IMR-90 (cell line): ENCODE measurements around the gene TMEM74B. TPM values are rescaled to one million over a fixed set of nuclear protein-coding genes. Genes with fewer than 3 reads are reported as not detected.

Experiments used
- ATAC-seq: fragments of 200-7000 bp; cut with Tn5 transposase; 2 replicates; pipeline ENCODE4 v1.9.1; 2020; ENCODE audit warnings: low read depth, mild to moderate bottlenecking, moderate library complexity
- BruUV-seq: library from RNA; stranded (reverse); fragments of 400-500 nt; replicated peaks from 2 replicates; lab custom pipeline; 2021; lab: Mats Ljungman, UMichigan
- CTCF ChIA-PET: fragments of 300-600 bp; formaldehyde crosslinking; extraction: SDS; loops from one replicate; lab custom pipeline; 2021; ENCODE audit warnings: antibody characterized with exemption; lab: Yijun Ruan, JAX
- POLR2A ChIA-PET: fragments of 300-600 bp; sonication (Branson Sonifier 250); formaldehyde crosslinking; loops from one replicate; lab custom pipeline; 2022; ENCODE audit warnings: antibody characterized with exemption; ENCODE audit not compliant: unreplicated experiment; lab: Charles Lee
- DNase-seq: peaks from one replicate; pipeline ENCODE4 v3.0.0; 2013
- H2AFZ ChIP-seq: replicated peaks from 2 replicates; pipeline ENCODE3; 2013; ENCODE audit warnings: low read length, mild to moderate bottlenecking; ENCODE audit not compliant: poor library complexity
- H2AK5ac ChIP-seq: 2 replicates; pipeline ENCODE4 v1.6.1; 2013; ENCODE audit warnings: low read depth, low read length, inconsistent platforms
- H2AK9ac ChIP-seq: replicated peaks from 2 replicates; pipeline ENCODE3; 2013; ENCODE audit warnings: mild to moderate bottlenecking, low read depth, low read length, moderate library complexity; ENCODE audit not compliant: poor library complexity
- H2BK120ac ChIP-seq: 2 replicates; pipeline ENCODE4 v1.6.1; 2013; ENCODE audit warnings: low read depth, low read length, inconsistent platforms
- H2BK15ac ChIP-seq: 3 replicates; pipeline ENCODE4 v1.6.1; 2013; ENCODE audit warnings: low read depth, low read length, inconsistent platforms
- H2BK20ac ChIP-seq: 2 replicates; pipeline ENCODE4 v1.6.1; 2013; ENCODE audit warnings: low read depth, mild to moderate bottlenecking, inconsistent platforms, low read length, moderate library complexity
- H2BK5ac ChIP-seq: 2 replicates; pipeline ENCODE4 v1.6.1; 2013; ENCODE audit warnings: mild to moderate bottlenecking, low read depth, low read length, inconsistent platforms; ENCODE audit not compliant: poor library complexity, severe bottlenecking
- H3K14ac ChIP-seq: replicated peaks from 2 replicates; pipeline ENCODE4 v1.6.1; 2013; ENCODE audit warnings: low read depth, low read length, inconsistent platforms
- H3K18ac ChIP-seq: 2 replicates; pipeline ENCODE4 v1.6.1; 2013; ENCODE audit warnings: low read depth, low read length, control low read depth
- H3K23ac ChIP-seq: 2 replicates; pipeline ENCODE4 v1.6.1; 2013; ENCODE audit warnings: low read depth, low read length, inconsistent platforms
- H3K27ac ChIP-seq: 2 replicates; pipeline ENCODE4 v1.5.1; 2013; ENCODE audit warnings: mild to moderate bottlenecking, control low read depth, low read length; ENCODE audit not compliant: insufficient read depth
- H3K27me3 ChIP-seq: 2 replicates; pipeline ENCODE4 v1.6.1; 2013; ENCODE audit warnings: low read length; ENCODE audit not compliant: control insufficient read depth, insufficient read depth
- H3K36me3 ChIP-seq: 2 replicates; pipeline ENCODE4 v1.6.1; 2013; ENCODE audit warnings: low read length, mixed read lengths; ENCODE audit not compliant: control insufficient read depth, insufficient read depth
- H3K4ac ChIP-seq: 2 replicates; pipeline ENCODE4 v1.6.1; 2013; ENCODE audit warnings: low read depth, low read length, inconsistent platforms
- H3K4me1 ChIP-seq: 2 replicates; pipeline ENCODE4 v1.6.1; 2013; ENCODE audit warnings: low read length, mixed read lengths; ENCODE audit not compliant: control insufficient read depth, insufficient read depth
- H3K4me2 ChIP-seq: 2 replicates; pipeline ENCODE4 v1.6.1; 2013; ENCODE audit warnings: low read depth, mild to moderate bottlenecking, control low read depth, low read length, moderate library complexity
- H3K4me3 ChIP-seq: 2 replicates; pipeline ENCODE4 v1.5.1; 2013; ENCODE audit warnings: low read depth, mild to moderate bottlenecking, control low read depth, low read length, moderate library complexity; ENCODE audit not compliant: insufficient read depth
- H3K56ac ChIP-seq: 2 replicates; pipeline ENCODE4 v1.6.1; 2013; ENCODE audit warnings: low read length, inconsistent platforms; ENCODE audit not compliant: insufficient read depth; ENCODE audit errors: extremely low read depth
- H3K79me1 ChIP-seq, 2 experiments: 2 replicates each; pipeline ENCODE4 v1.6.1; 2013; ENCODE audit warnings: low read length in 2 of 2, inconsistent platforms in 1 of 2, low read depth in 1 of 2
- H3K9ac ChIP-seq: 2 replicates; pipeline ENCODE4 v1.6.1; 2013; ENCODE audit warnings: low read depth, low read length, control low read depth
- H3K9me1 ChIP-seq: 2 replicates; pipeline ENCODE4 v1.6.1; 2013; ENCODE audit warnings: low read length, inconsistent platforms; ENCODE audit not compliant: insufficient read depth
- H3K9me3 ChIP-seq: 2 replicates; pipeline ENCODE4 v1.6.1; 2013; ENCODE audit warnings: low read length; ENCODE audit not compliant: control insufficient read depth, insufficient read depth
- H4K20me1 ChIP-seq: 2 replicates; pipeline ENCODE4 v1.6.1; 2013; ENCODE audit warnings: low read length, inconsistent platforms; ENCODE audit not compliant: insufficient read depth
- H4K5ac ChIP-seq: 2 replicates; pipeline ENCODE4 v1.6.1; 2013; ENCODE audit warnings: mild to moderate bottlenecking, low read depth, low read length, control low read depth
- H4K8ac ChIP-seq, 2 experiments: 2 replicates each; pipeline ENCODE4 v1.6.1; 2013; ENCODE audit warnings: low read depth in 2 of 2, low read length in 2 of 2, control low read depth in 1 of 2, inconsistent platforms in 1 of 2
- H4K91ac ChIP-seq: 2 replicates; pipeline ENCODE4 v1.6.1; 2013; ENCODE audit warnings: low read depth, low read length, inconsistent platforms; ENCODE audit not compliant: insufficient read depth
- BHLHE40 ChIP-seq: fragments of 150-350 bp; IDR thresholded peaks from 2 replicates; pipeline ENCODE4 v1.6.1; 2016; ENCODE audit warnings: mild to moderate bottlenecking, low read depth, low read length
- CEBPB ChIP-seq: IDR thresholded peaks from 2 replicates; pipeline ENCODE4 v1.6.1; 2012; ENCODE audit warnings: low read depth, low read length, improper control_type of control experiment
- CHD1 ChIP-seq: IDR thresholded peaks from 2 replicates; pipeline ENCODE4 v1.6.1; 2012; ENCODE audit warnings: low read depth, low read length, improper control_type of control experiment
- ELK1 ChIP-seq: fragments of 150-350 bp; IDR thresholded peaks from 2 replicates; pipeline ENCODE4 v1.6.1; 2016; ENCODE audit warnings: low read depth, mild to moderate bottlenecking, low read length, moderate library complexity, borderline replicate concordance
- FOS ChIP-seq: fragments of 150-350 bp; IDR thresholded peaks from 2 replicates; pipeline ENCODE4 v1.6.1; 2016; ENCODE audit warnings: low read depth, low read length
- MAFK ChIP-seq: IDR thresholded peaks from 2 replicates; pipeline ENCODE4 v1.6.1; 2012; ENCODE audit warnings: low read depth, low read length, improper control_type of control experiment
- MAZ ChIP-seq: IDR thresholded peaks from 2 replicates; pipeline ENCODE4 v1.6.1; 2012; ENCODE audit warnings: low read depth, mild to moderate bottlenecking, low read length, improper control_type of control experiment, moderate library complexity, borderline replicate concordance
- MXI1 ChIP-seq: IDR thresholded peaks from 2 replicates; pipeline ENCODE4 v1.6.1; 2012; ENCODE audit warnings: low read depth, mild to moderate bottlenecking, low read length, moderate library complexity, borderline replicate concordance
- NFE2L2 ChIP-seq: fragments of 150-350 bp; IDR thresholded peaks from 2 replicates; pipeline ENCODE4 v1.6.1; 2016; ENCODE audit warnings: low read depth, mild to moderate bottlenecking, low read length
- POLR2A ChIP-seq: IDR thresholded peaks from 2 replicates; pipeline ENCODE4 v1.6.1; 2012; ENCODE audit warnings: mild to moderate bottlenecking, low read depth, low read length
- RAD21 ChIP-seq: IDR thresholded peaks from 2 replicates; pipeline ENCODE4 v1.6.1; 2012; ENCODE audit warnings: low read length, improper control_type of control experiment
- RCOR1 ChIP-seq: IDR thresholded peaks from 2 replicates; pipeline ENCODE4 v1.6.1; 2012; ENCODE audit warnings: mild to moderate bottlenecking, low read length, improper control_type of control experiment; ENCODE audit not compliant: insufficient replicate concordance
- RFX5 ChIP-seq: IDR thresholded peaks from 2 replicates; pipeline ENCODE4 v1.8.0; 2012; ENCODE audit warnings: low read depth, mild to moderate bottlenecking, low read length, moderate library complexity
- SMC3 ChIP-seq: fragments of 150-350 bp; IDR thresholded peaks from 2 replicates; pipeline ENCODE4 v1.6.1; 2016; ENCODE audit warnings: low read depth, mild to moderate bottlenecking, antibody characterized with exemption, low read length, moderate library complexity
- USF2 ChIP-seq: fragments of 150-350 bp; IDR thresholded peaks from 2 replicates; pipeline ENCODE4 v1.6.1; 2017; ENCODE audit warnings: mild to moderate bottlenecking, antibody characterized with exemption, low read length, low read depth
- WGBS, 2 experiments: methylation state at CpG; one replicate each; pipeline versions ENCODE4 v1.1.5 to v1.1.7; 2013; ENCODE audit warnings: missing lambda C conversion rate in 2 of 2; ENCODE audit not compliant: insufficient read length in 1 of 2; ENCODE audit errors: extremely low coverage in 2 of 2; 5-methylcytosine and 5-hydroxymethylcytosine counted together
- dilution Hi-C: fragments of 300-500 bp; cut with HindIII; formaldehyde crosslinking; loops from one replicate; pipeline ENCODE4 v1.14.3; 2018; ENCODE audit warnings: low sequenced_read_pairs; ENCODE audit not compliant: unreplicated experiment
- in situ Hi-C: fragments of 300-500 bp; cut with MboI; formaldehyde crosslinking; loops from 3 replicates; pipeline ENCODE4 v1.14.3; 2019; ENCODE audit warnings: low sequenced_read_pairs, inconsistent platforms, mixed read lengths
- intact Hi-C: fragments of 100-400 bp; cut with micrococcal nuclease; formaldehyde crosslinking; loops from 2 replicates; pipeline ENCODE4 v1.10.0; 2022
- polyA plus RNA-seq, 3 experiments: library from polyadenylated mRNA; depleted of rRNA; stranded (reverse); fragments of >200 nt; gene quantifications; 2 replicates each; pipeline ENCODE4 v1.2.3, GENCODE V29; 2012; ENCODE audit warnings: low replicate concordance in 1 of 3
- total RNA-seq: library from RNA; depleted of rRNA; stranded (reverse); fragments of >200 nt; gene quantifications from 2 replicates; pipeline ENCODE4 v1.2.3, GENCODE V29; 2012
- TF ChIP-seq, protein P1 (sequence below): conservative IDR thresholded peaks from 2 replicates; pipeline ENCODE4 v1.5.1; 2012; ENCODE audit warnings: mild to moderate bottlenecking, low read depth, low read length, improper control_type of control experiment

The TMEM74B gene
- total and polyA plus RNA-seq, 2 of the 4 experiments (the other 2 are of a cell fraction): 0.03 TPM; not detected in 1

DNA sequence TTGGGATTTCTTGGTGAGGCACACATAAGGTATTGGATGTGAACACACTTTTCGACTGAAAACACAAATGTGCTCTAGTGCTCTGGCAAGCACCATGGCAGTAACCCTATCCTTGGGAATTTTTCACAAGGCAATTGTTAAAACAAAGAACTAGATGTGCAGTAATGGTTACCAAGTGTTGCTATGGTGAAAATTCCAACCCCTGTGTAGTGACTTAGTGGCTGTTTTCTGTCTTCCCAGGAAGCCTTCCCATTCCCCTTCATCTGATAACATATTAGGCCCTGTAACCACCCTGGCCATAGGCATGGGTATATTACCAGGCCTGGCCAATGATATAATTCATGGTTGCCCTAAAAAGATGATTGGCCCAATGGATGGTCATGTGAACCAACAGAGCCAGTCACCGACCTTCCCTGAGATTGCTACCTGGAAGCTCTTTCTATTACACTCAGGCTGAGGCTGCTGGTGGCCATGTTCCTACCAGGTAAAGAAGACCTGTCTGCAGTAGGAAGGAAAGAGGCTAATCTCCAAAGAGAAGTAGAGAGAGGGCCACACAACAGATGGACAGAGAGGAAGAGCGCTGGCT, 22.6 kb upstream of the TMEM74B start:
- Histone ChIP-seq H3K56ac (no peak overlapping the region), H3K79me1 (no peaks in the 10 kb centered on the region), H2AFZ (no peak overlapping the region), H3K23ac (no peak overlapping the region), H2AK9ac (no peak overlapping the region), H3K9ac (no peak overlapping the region), H3K27me3 (peaks cover 52% of the 10 kb centered on the region), H2BK5ac (no peak overlapping the region), H3K4me2 (no peak overlapping the region), H3K4me3 (no peak overlapping the region), H4K20me1 (no peaks in the 10 kb centered on the region), H3K9me1 (0 out of 2 replicates have a peak, but pooled peaks cover 3% of the 10 kb centered on the region), H3K4ac (no peak overlapping the region), H3K9me3 (0 out of 2 replicates have a peak, but pooled peaks cover 2% of the 10 kb centered on the region), H3K36me3 (no peaks in the 10 kb centered on the region), H4K91ac (no peak overlapping the region), H3K18ac (no peak overlapping the region), H3K4me1 (no peaks in the 10 kb centered on the region), H4K5ac (no peak overlapping the region), H3K27ac (no peak overlapping the region), H2BK120ac (no peak overlapping the region), H2AK5ac (no peak overlapping the region), H2BK15ac (no peak overlapping the region), H3K14ac (no peak overlapping the region), H4K8ac (no peak overlapping the region), H2BK20ac (no peak overlapping the region)
- CTCF ChIA-PET: no interaction called here
- DNase-seq: no peak
- intact Hi-C loops (loop anchor here (5.0 kb wide), 1 partner anchor 230 kb away; no protein-coding TSS in a partner anchor), dilution Hi-C loops (no loop called here), in situ Hi-C loops (no loop called here)
- BruUV-seq: no TSS peak
- TF ChIP-seq ELK1 (no peak), USF2 (no peak), CHD1 (no peak), BHLHE40 (no peak), SMC3 (no peak), MAFK (no peak), RFX5 (no peak), CEBPB (no peak), MAZ (no peak), POLR2A (no peak), RAD21 (no peak), NFE2L2 (no peak), MXI1 (no peak), RCOR1 (no peak), FOS (no peak)
- TF ChIP-seq, protein P1, sequence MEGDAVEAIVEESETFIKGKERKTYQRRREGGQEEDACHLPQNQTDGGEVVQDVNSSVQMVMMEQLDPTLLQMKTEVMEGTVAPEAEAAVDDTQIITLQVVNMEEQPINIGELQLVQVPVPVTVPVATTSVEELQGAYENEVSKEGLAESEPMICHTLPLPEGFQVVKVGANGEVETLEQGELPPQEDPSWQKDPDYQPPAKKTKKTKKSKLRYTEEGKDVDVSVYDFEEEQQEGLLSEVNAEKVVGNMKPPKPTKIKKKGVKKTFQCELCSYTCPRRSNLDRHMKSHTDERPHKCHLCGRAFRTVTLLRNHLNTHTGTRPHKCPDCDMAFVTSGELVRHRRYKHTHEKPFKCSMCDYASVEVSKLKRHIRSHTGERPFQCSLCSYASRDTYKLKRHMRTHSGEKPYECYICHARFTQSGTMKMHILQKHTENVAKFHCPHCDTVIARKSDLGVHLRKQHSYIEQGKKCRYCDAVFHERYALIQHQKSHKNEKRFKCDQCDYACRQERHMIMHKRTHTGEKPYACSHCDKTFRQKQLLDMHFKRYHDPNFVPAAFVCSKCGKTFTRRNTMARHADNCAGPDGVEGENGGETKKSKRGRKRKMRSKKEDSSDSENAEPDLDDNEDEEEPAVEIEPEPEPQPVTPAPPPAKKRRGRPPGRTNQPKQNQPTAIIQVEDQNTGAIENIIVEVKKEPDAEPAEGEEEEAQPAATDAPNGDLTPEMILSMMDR: no peak
- no peak for ATAC-seq
- POLR2A ChIA-PET: no interaction called here
- WGBS, 2 experiments: no CpG with 5 or more reads among the region's 3 CpGs
